K562 (cell line): ENCODE measurements around the gene RFESD. TPM values are rescaled to one million over a fixed set of nuclear protein-coding genes. Genes with fewer than 3 reads are reported as not detected.

Source experiments
- ATAC-seq: fragments of 200-7000 bp; cut with Tn5 transposase; 3 replicates; pipeline ENCODE4 v1.9.1; 2020; ENCODE audit warnings: moderate library complexity
- BruUV-seq: library from RNA; stranded (reverse); fragments of 400-500 nt; replicated peaks from 2 replicates; lab custom pipeline; 2021; lab: Mats Ljungman, UMichigan
- CTCF ChIA-PET: fragments of 300-600 bp; formaldehyde crosslinking; extraction: SDS; loops from one replicate; lab custom pipeline; 2021; ENCODE audit warnings: low intra/inter-chr PET ratio; lab: Yijun Ruan, JAX
- POLR2A ChIA-PET: fragments of 300-600, 350-650 bp; sonication (Branson Sonifier 250); formaldehyde crosslinking; extraction: SDS; loops from one replicate; lab custom pipeline; 2021; ENCODE audit warnings: antibody characterized with exemption, inconsistent platforms; lab: Yijun Ruan, JAX
- DNase-seq, 4 experiments: peaks; one replicate each; pipeline versions ENCODE4 v3.0.0 to v3.0.0-alpha.2; 2011 to 2018; ENCODE audit warnings: low spot score in 3 of 4, mixed read lengths in 3 of 4; ENCODE audit errors: extremely low read depth in 1 of 4
- FAIRE-seq: peaks from 2 replicates; lab custom pipeline; 2011; peaks lifted over from hg19 to GRCh38; lab: Jason Lieb, UNC
- H2AFZ ChIP-seq: 2 replicates; pipeline ENCODE4 v1.6.0; 2011; ENCODE audit warnings: low read depth, low read length, control low read depth, inconsistent platforms
- H3K27ac ChIP-seq: fragments of 200-600 bp; 3 replicates; pipeline ENCODE4 v1.8.0; 2011; ENCODE audit warnings: low read depth, mild to moderate bottlenecking, control low read depth, inconsistent platforms, low read length, moderate library complexity, mixed read lengths; ENCODE audit errors: extremely low read depth
- H3K27me3 ChIP-seq, 2 experiments: fragments of 300-600 bp in 1 of 2; 2 replicates in 1 of 2; 3 replicates in 1 of 2; pipeline versions ENCODE4 v1.6.0 to v1.8.0; 2011; ENCODE audit warnings: inconsistent platforms in 2 of 2, low read length in 2 of 2, mild to moderate bottlenecking in 1 of 2, mixed read lengths in 1 of 2, moderate library complexity in 1 of 2; ENCODE audit not compliant: control insufficient read depth in 2 of 2, insufficient read depth in 2 of 2
- H3K36me3 ChIP-seq: fragments of 300-600 bp; 3 replicates; pipeline ENCODE4 v1.8.0; 2011; ENCODE audit warnings: mild to moderate bottlenecking, low read length, inconsistent platforms; ENCODE audit not compliant: control insufficient read depth, insufficient read depth
- H3K4me1 ChIP-seq, 2 experiments: fragments of 200-600 bp in 1 of 2; replicated peaks in 1 of 2; 2 replicates in 1 of 2; 3 replicates in 1 of 2; pipeline versions ENCODE4 v1.5.1 to v1.8.0; 2011; ENCODE audit warnings: inconsistent platforms in 2 of 2, low read length in 2 of 2, mild to moderate bottlenecking in 1 of 2, mixed read lengths in 1 of 2, moderate library complexity in 1 of 2; ENCODE audit not compliant: control insufficient read depth in 2 of 2, insufficient read depth in 2 of 2
- H3K4me2 ChIP-seq: 2 replicates; pipeline ENCODE4 v1.6.1; 2011; ENCODE audit warnings: low read length, control low read depth, inconsistent platforms, mixed read lengths; ENCODE audit not compliant: insufficient read depth
- H3K4me3 ChIP-seq: fragments of 200-600 bp; sonication (generic), shearing (Covaris generic); 2 replicates; pipeline ENCODE4 v1.5.1; 2016; ENCODE audit warnings: control low read depth, inconsistent platforms
- H3K79me2 ChIP-seq: fragments of 200-600 bp; 3 replicates; pipeline ENCODE4 v1.8.0; 2011; ENCODE audit warnings: low read length, inconsistent platforms; ENCODE audit not compliant: control insufficient read depth, insufficient read depth
- H3K9ac ChIP-seq, 2 experiments: 2 replicates each; pipeline versions ENCODE4 v1.6.0 to v1.6.1; 2011; ENCODE audit warnings: low read depth in 2 of 2, low read length in 2 of 2, control low read depth in 1 of 2, inconsistent platforms in 1 of 2, mild to moderate bottlenecking in 1 of 2, mixed read lengths in 1 of 2; ENCODE audit not compliant: insufficient read depth in 1 of 2
- H3K9me1 ChIP-seq: one replicate; pipeline ENCODE4 v1.6.0; 2011; ENCODE audit warnings: inconsistent platforms, mild to moderate bottlenecking, low read length, moderate library complexity; ENCODE audit not compliant: control insufficient read depth, insufficient read depth
- H3K9me3 ChIP-seq: replicated peaks from 2 replicates; pipeline ENCODE4 v1.5.1; 2011; ENCODE audit warnings: low read depth, low read length, inconsistent platforms; ENCODE audit not compliant: control insufficient read depth, insufficient read depth
- H4K20me1 ChIP-seq: replicated peaks from 2 replicates; pipeline ENCODE4 v1.6.1; 2011; ENCODE audit warnings: low read length, inconsistent platforms, mixed read lengths; ENCODE audit not compliant: control insufficient read depth, insufficient read depth
- CREB3 ChIP-seq: fragments of 450-650 bp; conservative IDR thresholded peaks from 2 replicates; pipeline ENCODE4 v1.6.1; 2016; ENCODE audit warnings: missing genetic modification characterization, low read depth, mild to moderate bottlenecking, missing compliant biosample characterization, moderate library complexity
- MEF2A ChIP-seq: IDR thresholded peaks from 2 replicates; pipeline ENCODE4 v1.6.1; 2011; ENCODE audit warnings: low read depth, mild to moderate bottlenecking, low read length, moderate library complexity; ENCODE audit not compliant: control insufficient read depth
- NFXL1 ChIP-seq: fragments of 450-650 bp; formaldehyde crosslinking; IDR thresholded peaks from 2 replicates; pipeline ENCODE4 v1.4.0; 2021; ENCODE audit warnings: mild to moderate bottlenecking
- POU5F1 ChIP-seq: fragments of 150-350 bp; IDR thresholded peaks from 2 replicates; pipeline ENCODE4 v1.6.1; 2014; ENCODE audit warnings: borderline replicate concordance, low read length, low read depth, mild to moderate bottlenecking; ENCODE audit not compliant: partially characterized antibody
- PTRF ChIP-seq: fragments of 450-650 bp; IDR thresholded peaks from 2 replicates; pipeline ENCODE4 v1.6.1; 2016; ENCODE audit warnings: mild to moderate bottlenecking, missing genetic modification characterization, missing compliant biosample characterization
- PYGO2 ChIP-seq: fragments of 450-650 bp; IDR thresholded peaks from 2 replicates; pipeline ENCODE4 v1.6.1; 2016; ENCODE audit warnings: mild to moderate bottlenecking, missing genetic modification characterization, moderate library complexity, missing compliant biosample characterization
- RBM15 ChIP-seq: fragments of 200-400 bp; formaldehyde crosslinking; IDR thresholded peaks from 2 replicates; pipeline ENCODE4 v1.6.1; 2018; ENCODE audit warnings: mild to moderate bottlenecking, low read length, moderate library complexity; ENCODE audit not compliant: insufficient read depth
- TAF15 ChIP-seq: fragments of 200-400 bp; formaldehyde crosslinking; IDR thresholded peaks from 2 replicates; pipeline ENCODE4 v1.6.1; 2017; ENCODE audit warnings: mild to moderate bottlenecking, low read depth, low read length, moderate library complexity
- USF2 ChIP-seq: sonication (generic); formaldehyde crosslinking; IDR thresholded peaks from 2 replicates; pipeline ENCODE4 v1.5.0; 2020; ENCODE audit warnings: missing genetic modification reagents
- ZNF436 ChIP-seq: fragments of 250-450, 450-650 bp; sonication (Bioruptor Pico); formaldehyde crosslinking; IDR thresholded peaks from 2 replicates; pipeline ENCODE4 v1.7.0; 2020; ENCODE audit warnings: mild to moderate bottlenecking
- ZNF561 ChIP-seq: fragments of 450-650 bp; formaldehyde crosslinking; conservative IDR thresholded peaks from 2 replicates; pipeline ENCODE4 v1.4.0; 2020; ENCODE audit warnings: mild to moderate bottlenecking, moderate library complexity
- WGBS: fragments of 100-300 bp; shearing (Covaris generic); methylation state at CpG from one replicate; pipeline ENCODE4 v1.1.6; 2016; ENCODE audit warnings: low coverage, mixed read lengths; ENCODE audit not compliant: insufficient coverage; ENCODE audit errors: missing lambda C conversion rate; 5-methylcytosine and 5-hydroxymethylcytosine counted together
- in situ Hi-C: fragments of 300-500 bp; cut with MboI; formaldehyde crosslinking; loops from 4 replicates; pipeline ENCODE4 v1.15.0; 2018; ENCODE audit warnings: inconsistent platforms, mixed read lengths
- intact Hi-C: fragments of 100-400 bp; cut with micrococcal nuclease; formaldehyde crosslinking; loops from 2 replicates; pipeline ENCODE4 v1.14.2; 2022
- polyA plus RNA-seq, 8 experiments: library from polyadenylated mRNA; depleted of rRNA in 4 of 8; stranded (reverse) in 5 of 8; unstranded in 3 of 8; fragments of >200 nt; fragmentation: Nextera tagmentation in 2 of 8; fragmentation: Illumina TruSeq in 1 of 8; extraction: Ambion mirVana in 2 of 8; extraction: Trizol in 1 of 8; gene quantifications; 2 replicates each; pipeline versions ENCODE4 v1.2.1 to v1.2.3, GENCODE V29; 2011 to 2014; ENCODE audit warnings: inconsistent platforms in 1 of 8, missing spikeins in 1 of 8
- total RNA-seq, 7 experiments: library from RNA; depleted of rRNA in 6 of 7; stranded (reverse); fragments of >200 nt in 6 of 7; fragmentation: Illumina TruSeq in 2 of 7; extraction: Trizol in 2 of 7; gene quantifications; 2 replicates each; pipeline versions ENCODE4 v1.2.1 to v1.2.3, GENCODE V29; 2011 to 2021; ENCODE audit warnings: low replicate concordance in 1 of 7

Gene RFESD
- total and polyA plus RNA-seq, 9 of the 15 experiments (the other 6 are each of a cell fraction or from before 2014, with no cell fraction given): 62.3 to 600 (median 140) TPM

GRCh38 chr5:95623706-95624105, 22.9 kb upstream of the RFESD start:
- in situ Hi-C loops: no loop called here
- ChIA-PET CTCF (no interaction called here), POLR2A (interaction anchor here (0.7 to 2.3 kb wide), 3 partner anchors 8 to 231 kb away, joined by 3 to 12 read pairs (median 3); no protein-coding TSS in a partner anchor)
- H3K4me1 ChIP-seq: no peaks in the 10 kb centered on the region
- H3K27ac ChIP-seq: no peak overlapping the region
- H3K9me3 ChIP-seq: no peaks in the 10 kb centered on the region
- FAIRE-seq (no peak), ATAC-seq (no peak), DNase-seq (no peak)
- H3K27me3 ChIP-seq: no peaks in the 10 kb centered on the region
- no peak overlapping the region for H3K4me2 ChIP-seq
- H3K9ac ChIP-seq: no peak overlapping the region
- 27% methylated on average over 5 of the region's 5 CpGs for WGBS
- no peaks in the 10 kb centered on the region for H3K79me2 ChIP-seq
- TF ChIP-seq MEF2A (no peak), TAF15 (no peak), CREB3 (tag) (no peak), RBM15 (no peak), PYGO2 (tag) (no peak), POU5F1 (no peak), USF2 (no peak), PTRF (no peak), NFXL1 (no peak), ZNF436 (CRISPR knock-in tag) (no peak), ZNF561 (CRISPR knock-in tag) (no peak)
- no TSS peak for BruUV-seq
- no peak overlapping the region for H2AFZ ChIP-seq
- no peaks in the 10 kb centered on the region for H3K9me1 ChIP-seq
- no peak overlapping the region for H3K4me3 ChIP-seq
- H4K20me1 ChIP-seq: no peaks in the 10 kb centered on the region
- H3K36me3 ChIP-seq: no peaks in the 10 kb centered on the region
- intact Hi-C loops: no loop called here
